GM04504 (cell line): ENCODE measurements around the gene KCNJ6.
A peak's percentile ranks its signal among the peaks of the same experiment; 100 is the strongest.

Experiments
- DNase-seq: peaks from one replicate; pipeline ENCODE4 v3.0.0-alpha.2; 2012; ENCODE audit warnings: low read depth

Gene KCNJ6

GRCh38 chr21:37565530-37566223 lies 350.6 kb downstream of the KCNJ6 start:
- peak; percentile 55 for DNase-seq

GRCh38 chr21:37564924-37565529 lies 351.2 kb downstream of the KCNJ6 start:
- DNase-seq = no peak

- peak; percentile 95 for DNase-seq
Observed at GRCh38 chr21:37564341-37564923, 351.8 kb downstream of the KCNJ6 start.

DNA sequence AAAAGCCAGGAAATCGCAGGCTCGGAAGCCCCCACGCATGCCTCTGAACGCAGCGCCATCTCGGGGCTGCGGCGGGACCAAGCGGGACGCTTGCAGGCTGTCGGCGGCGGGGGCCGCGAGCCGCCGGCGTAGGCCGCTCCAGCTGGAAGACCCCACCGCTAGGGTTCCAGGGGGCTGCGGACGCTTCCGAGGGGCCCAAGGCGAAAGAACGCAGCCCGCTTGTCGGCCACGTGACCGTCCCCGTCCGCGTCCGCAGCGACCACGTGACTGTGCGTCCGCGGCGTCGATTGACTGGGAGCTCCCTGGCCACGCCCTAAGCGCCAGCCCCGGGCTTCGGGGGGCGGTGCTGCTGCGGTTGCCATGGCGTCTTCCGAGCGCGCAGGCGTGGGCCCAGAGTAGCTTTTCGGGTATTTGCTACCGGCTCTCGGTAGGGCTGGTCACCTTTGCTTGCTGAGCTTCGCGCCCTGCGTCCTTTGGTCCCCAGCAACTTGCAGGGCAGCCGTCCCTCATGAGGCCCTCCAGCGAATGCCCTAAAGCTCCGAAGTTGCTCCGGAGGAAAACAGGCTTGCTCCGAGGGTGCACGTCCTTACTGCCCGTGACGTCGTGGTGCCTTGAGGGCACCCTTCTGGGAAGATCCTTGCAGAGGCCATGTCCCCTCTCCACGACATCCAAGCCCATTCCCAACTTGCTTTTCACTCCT lies 352.5 kb downstream of the KCNJ6 start:
- DNase-seq = peak; percentile 82

DNA sequence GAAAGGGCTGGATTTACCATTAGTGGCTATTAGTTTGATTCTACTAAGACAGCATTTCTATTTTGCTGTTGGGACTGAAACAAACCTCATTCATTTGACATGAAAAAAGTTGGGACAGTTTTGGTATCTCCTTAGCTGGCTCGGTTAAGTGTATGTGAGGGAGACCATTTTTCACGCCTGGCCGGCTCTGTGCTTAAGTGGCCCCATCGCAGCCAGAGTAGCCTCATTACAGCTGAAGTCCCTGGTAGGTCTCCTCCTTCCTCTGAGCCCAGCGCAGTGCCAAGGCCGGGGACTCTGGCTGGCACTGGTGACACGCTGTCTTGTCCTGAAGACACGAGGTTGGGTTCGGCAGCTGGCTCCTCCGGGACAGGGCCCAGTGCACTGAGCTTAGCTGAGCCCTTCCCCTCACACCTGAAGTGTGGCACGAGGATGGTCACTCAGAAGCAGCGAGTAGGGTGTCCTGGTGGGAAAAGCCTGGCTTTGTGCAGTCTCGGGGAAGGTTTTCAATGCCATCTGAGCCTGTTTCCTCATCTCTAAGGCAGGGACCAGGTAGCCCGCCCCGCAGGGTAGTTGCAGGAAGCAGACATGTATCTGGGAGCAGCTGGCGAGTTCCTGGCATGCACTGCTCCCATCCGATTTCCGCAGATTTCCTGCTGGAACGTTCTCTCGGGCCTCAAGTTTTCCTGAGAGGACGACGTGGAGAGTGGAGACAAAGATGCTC lies 353.2 kb downstream of the KCNJ6 start:
- no peak for DNase-seq

GRCh38 chr21:37561941-37562919 lies 354.0 kb downstream of the KCNJ6 start:
- no peak for DNase-seq

DNA sequence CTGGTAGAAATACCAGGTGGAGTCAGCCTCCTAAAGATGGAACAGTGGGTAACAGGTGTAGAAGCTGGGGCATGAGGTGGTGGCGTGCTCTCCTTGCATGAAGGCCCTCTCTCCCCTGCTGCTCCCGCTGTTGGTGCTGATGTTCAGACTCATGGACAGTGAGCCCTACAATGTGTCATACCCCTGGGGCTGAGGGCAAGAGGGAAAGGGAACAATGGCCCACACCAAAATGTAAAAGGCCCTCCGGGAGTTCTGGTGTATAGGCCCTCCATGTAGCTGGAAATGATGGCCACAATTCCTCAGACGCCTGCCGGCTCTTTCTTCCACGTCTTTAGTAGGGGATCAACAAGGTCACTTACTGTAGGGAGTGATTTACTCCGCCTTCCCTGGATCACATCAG lies 354.8 kb downstream of the KCNJ6 start:
- DNase-seq = no peak

GRCh38 chr21:37560385-37560784 lies 355.9 kb downstream of the KCNJ6 start:
- DNase-seq = no peak

DNA sequence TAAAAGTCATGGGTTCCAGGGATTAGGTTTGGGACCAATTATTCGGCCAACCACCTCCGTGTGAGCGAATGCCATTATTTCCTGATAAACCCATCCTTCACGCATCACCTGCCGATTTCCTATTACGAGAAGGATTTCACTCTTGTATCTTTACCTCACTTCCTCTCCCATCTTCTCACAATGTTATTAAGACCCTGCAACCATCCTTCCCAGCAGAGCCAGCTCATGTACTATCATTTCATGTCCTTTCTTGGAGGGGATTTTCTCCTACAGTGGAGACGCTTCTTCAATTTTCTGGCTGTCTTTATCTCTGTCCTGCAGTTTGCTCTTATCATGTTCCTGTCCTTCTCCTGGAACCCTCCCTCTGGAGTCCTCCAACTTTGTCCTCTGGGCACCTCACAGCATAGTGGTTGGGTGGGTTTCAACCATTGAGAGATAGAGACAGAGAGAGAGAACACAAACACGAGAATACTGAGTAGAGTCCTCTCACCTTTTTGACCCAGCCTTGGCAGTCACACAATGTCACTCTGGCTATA lies 357.5 kb downstream of the KCNJ6 start:
- no peak for DNase-seq
